SKM-1 (cell line): Measurements from ENCODE around the gene ZNF117.
"Not testable (repeated sequence)": the region's sequence is repeated elsewhere in the genome, so short reads cannot be mapped to it uniquely, and the experiment has no call there.

ENCODE experiments used
- DNase-seq: peaks from one replicate; lab custom pipeline; 2025; ENCODE audit not compliant: unreplicated experiment; lab: John Stamatoyannopoulos, UW

Gene ZNF117

DNA sequence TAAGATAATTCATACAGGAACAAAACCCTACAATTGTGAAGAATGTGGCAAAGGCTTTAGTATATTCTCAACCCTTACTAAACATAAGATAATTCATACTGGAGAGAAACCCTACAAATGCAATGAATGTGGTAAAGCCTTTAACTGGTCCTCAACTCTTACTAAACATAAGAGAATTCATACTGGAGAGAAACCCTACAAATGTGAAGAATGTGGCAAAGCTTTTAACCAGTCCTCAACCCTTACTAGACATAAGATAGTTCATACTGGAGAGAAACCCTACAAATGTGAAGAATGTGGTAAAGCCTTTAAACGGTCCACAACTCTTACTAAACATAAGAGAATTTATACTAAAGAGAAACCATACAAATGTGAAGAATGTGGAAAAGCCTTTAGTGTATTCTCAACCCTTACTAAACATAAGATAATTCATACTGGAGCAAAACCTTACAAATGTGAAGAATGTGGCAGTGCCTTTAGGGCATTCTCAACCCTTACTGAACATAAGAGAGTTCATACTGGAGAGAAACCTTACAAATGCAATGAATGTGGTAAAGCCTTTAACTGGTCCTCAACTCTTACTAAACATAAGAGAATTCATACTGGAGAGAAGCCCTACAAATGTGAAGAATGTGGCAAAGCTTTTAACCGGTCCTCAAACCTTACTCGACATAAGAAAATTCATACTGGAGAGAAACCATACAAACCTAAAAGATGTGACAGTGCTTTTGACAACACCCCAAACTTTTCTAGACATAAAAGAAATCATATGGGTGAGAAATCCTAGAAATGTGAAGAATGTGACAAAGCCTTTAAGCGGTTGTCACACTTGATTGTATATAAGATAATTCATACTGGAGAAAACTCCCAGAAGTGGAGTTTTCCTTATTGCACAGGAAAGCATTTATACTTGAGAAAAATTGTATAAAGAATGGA lies 62.3 kb downstream of the ZNF117 start:
- DNase-seq = not testable (repeated sequence)
